Measurements from ENCODE around the gene ACVR1C.

ACVR1C gene

GRCh38 chr2:157476953-157477709 lies 151.5 kb downstream of the ACVR1C start:
- no peaks in the 10 kb centered on the region for H3K27me3 ChIP-seq
- no peaks in the 10 kb centered on the region for H3K4me1 ChIP-seq
- H3K4me3 ChIP-seq (ENCODE audit: low read depth, low read length): no peak overlapping the region
- TF ChIP-seq CTCF (IDR thresholded peaks at IDR 0.05; ENCODE audit: low read depth, low read length): no peak
- H3K9me3 ChIP-seq: no peaks in the 10 kb centered on the region
- no peak for DNase-seq
- no peaks in the 10 kb centered on the region for H3K36me3 ChIP-seq
